22Rv1 (cell line): ENCODE measurements around the gene SLC25A22.

ENCODE experiments used
- CTCF ChIP-seq: fragments of 450-650 bp; IDR thresholded peaks from 2 replicates; pipeline ENCODE4 v1.5.1; 2017; ENCODE audit warnings: mild to moderate bottlenecking
- ZFX ChIP-seq: fragments of 450-650 bp; IDR thresholded peaks from 2 replicates; pipeline ENCODE4 v1.6.1; 2017; ENCODE audit warnings: antibody characterized with exemption, borderline replicate concordance

GRCh38 chr11:798093-798713 is at the start of gene SLC25A22:
- TF ChIP-seq CTCF (peak; percentile 94), ZFX (no peak)
